Mesendoderm (in vitro differentiated cells): ENCODE measurements around the gene CHMP4B.
A peak's percentile ranks its signal among the peaks of the same experiment; 100 is the strongest.

Experiments
- DNase-seq: peaks from one replicate; pipeline ENCODE4 v3.0.0; 2013
- H2AK5ac ChIP-seq: 2 replicates; pipeline ENCODE4 v1.6.1; 2013; ENCODE audit warnings: low read length, inconsistent platforms
- H2BK120ac ChIP-seq: 2 replicates; pipeline ENCODE4 v1.6.1; 2013; ENCODE audit warnings: low read depth, mild to moderate bottlenecking, low read length, moderate library complexity, mixed read lengths
- H2BK15ac ChIP-seq: replicated peaks from 2 replicates; pipeline ENCODE4 v1.6.1; 2013; ENCODE audit warnings: low read depth, mild to moderate bottlenecking, moderate library complexity
- H2BK5ac ChIP-seq: 2 replicates; pipeline ENCODE4 v1.6.1; 2013; ENCODE audit warnings: low read length, inconsistent platforms
- H3K18ac ChIP-seq: 2 replicates; pipeline ENCODE4 v1.6.1; 2013; ENCODE audit warnings: mild to moderate bottlenecking, low read length, mixed read lengths
- H3K23ac ChIP-seq: one replicate; pipeline ENCODE4 v1.6.1; 2013; ENCODE audit warnings: low read length
- H3K27ac ChIP-seq: 2 replicates; pipeline ENCODE4 v1.5.1; 2013; ENCODE audit warnings: low read depth, mild to moderate bottlenecking, inconsistent platforms, low read length, moderate library complexity
- H3K27me3 ChIP-seq: 2 replicates; pipeline ENCODE4 v1.6.1; 2013; ENCODE audit warnings: low read length, control low read depth, mild to moderate bottlenecking, inconsistent platforms; ENCODE audit not compliant: insufficient read depth, poor library complexity
- H3K36me3 ChIP-seq: 2 replicates; pipeline ENCODE4 v1.6.1; 2013; ENCODE audit warnings: low read length, inconsistent platforms; ENCODE audit not compliant: control insufficient read depth, insufficient read depth
- H3K4ac ChIP-seq: one replicate; pipeline ENCODE4 v1.6.1; 2013; ENCODE audit warnings: low read depth, mild to moderate bottlenecking, low read length, moderate library complexity
- H3K4me1 ChIP-seq: 2 replicates; pipeline ENCODE4 v1.6.1; 2013; ENCODE audit warnings: low read depth, low read length, inconsistent platforms; ENCODE audit not compliant: control insufficient read depth
- H3K4me2 ChIP-seq: 2 replicates; pipeline ENCODE4 v1.6.1; 2013; ENCODE audit warnings: low read length
- H3K4me3 ChIP-seq: 2 replicates; pipeline ENCODE4 v1.5.1; 2013; ENCODE audit warnings: mild to moderate bottlenecking, low read length
- H3K56ac ChIP-seq: one replicate; pipeline ENCODE4 v1.6.1; 2013; ENCODE audit warnings: low read length
- H3K79me1 ChIP-seq: 2 replicates; pipeline ENCODE4 v1.6.1; 2013; ENCODE audit warnings: low read length, inconsistent platforms
- H3K79me2 ChIP-seq: 2 replicates; pipeline ENCODE4 v1.6.1; 2013; ENCODE audit warnings: mild to moderate bottlenecking, low read length; ENCODE audit not compliant: control insufficient read depth, insufficient read depth
- H3K9ac ChIP-seq: 2 replicates; pipeline ENCODE4 v1.6.1; 2013; ENCODE audit warnings: low read length, inconsistent platforms
- H4K5ac ChIP-seq: one replicate; pipeline ENCODE4 v1.6.1; 2013; ENCODE audit warnings: low read length
- H4K8ac ChIP-seq: one replicate; pipeline ENCODE4 v1.6.1; 2013; ENCODE audit warnings: low read depth, mild to moderate bottlenecking, control low read depth, low read length, moderate library complexity
- WGBS: extraction: QIAGEN DNeasy Blood & Tissue Kit; methylation state at CpG from one replicate; pipeline ENCODE4 v1.1.7; 2013; ENCODE audit warnings: low lambda C conversion rate, missing lambda C conversion rate; ENCODE audit not compliant: insufficient coverage; ENCODE audit errors: extremely low coverage; 5-methylcytosine and 5-hydroxymethylcytosine counted together

CHMP4B gene

GRCh38 chr20:33862709-33863403 lies 51.7 kb downstream of the CHMP4B start:
- no CpG with 5 or more reads among the region's 32 CpGs for WGBS
- no peaks in the 10 kb centered on the region for H3K4me1 ChIP-seq

GRCh38 chr20:33863440-33864323 lies 52.5 kb downstream of the CHMP4B start:
- Histone ChIP-seq H3K4ac (no peak overlapping the region), H3K9ac (no peak overlapping the region), H2BK15ac (no peak overlapping the region), H3K56ac (peak overlapping the region; percentile 83), H3K23ac (no peak overlapping the region), H3K4me1 (no peaks in the 10 kb centered on the region), H4K8ac (no peak overlapping the region), H3K4me2 (no peak overlapping the region), H3K79me1 (no peaks in the 10 kb centered on the region), H3K79me2 (no peaks in the 10 kb centered on the region), H3K27ac (no peak overlapping the region), H4K5ac (no peak overlapping the region), H3K27me3 (no peaks in the 10 kb centered on the region), H3K18ac (no peak overlapping the region), H2BK120ac (no peak overlapping the region), H2BK5ac (no peak overlapping the region), H3K36me3 (no peaks in the 10 kb centered on the region), H2AK5ac (no peak overlapping the region), H3K4me3 (no peak overlapping the region)
- DNase-seq = no peak
- WGBS = no CpG with 5 or more reads among the region's 7 CpGs

More at GRCh38 chr20:33862709-33863403, 51.7 kb downstream of the CHMP4B start:
- no peak overlapping the region for H3K27ac ChIP-seq
- H3K4me3 ChIP-seq = no peak overlapping the region
- H2BK5ac ChIP-seq = no peak overlapping the region
- no peak overlapping the region for H2AK5ac ChIP-seq
- no peak overlapping the region for H2BK120ac ChIP-seq
- no peak overlapping the region for H4K8ac ChIP-seq
- H3K27me3 ChIP-seq = no peaks in the 10 kb centered on the region
- peak overlapping the region; percentile 25 for H3K9ac ChIP-seq
- no peaks in the 10 kb centered on the region for H3K79me1 ChIP-seq
- peak; percentile 94 for DNase-seq
- no peak overlapping the region for H3K4ac ChIP-seq
- H2BK15ac ChIP-seq = no peak overlapping the region
- peak overlapping the region; percentile 10 for H3K4me2 ChIP-seq
- H3K23ac ChIP-seq = no peak overlapping the region
- no peaks in the 10 kb centered on the region for H3K79me2 ChIP-seq
- no peak overlapping the region for H3K18ac ChIP-seq
- H3K36me3 ChIP-seq = no peaks in the 10 kb centered on the region
- H4K5ac ChIP-seq = no peak overlapping the region
- H3K56ac ChIP-seq = peak overlapping the region; percentile 83

GRCh38 chr20:33864324-33864963 lies 53.3 kb downstream of the CHMP4B start:
- Histone ChIP-seq H2BK120ac (no peak overlapping the region), H3K79me1 (no peaks in the 10 kb centered on the region)
- WGBS = no CpG with 5 or more reads among the region's 15 CpGs

GRCh38 chr20:33865761-33866370 lies 54.7 kb downstream of the CHMP4B start:
- H3K23ac ChIP-seq = no peak overlapping the region
- H2BK15ac ChIP-seq = no peak overlapping the region
- DNase-seq = no peak
- WGBS = no CpG with 5 or more reads among the region's 13 CpGs
- H3K4me3 ChIP-seq = no peak overlapping the region
- H3K27me3 ChIP-seq = no peaks in the 10 kb centered on the region
- H3K18ac ChIP-seq = no peak overlapping the region
- H3K79me2 ChIP-seq = no peaks in the 10 kb centered on the region
- no peak overlapping the region for H4K8ac ChIP-seq
- no peak overlapping the region for H2BK5ac ChIP-seq
- no peak overlapping the region for H3K56ac ChIP-seq
- H3K9ac ChIP-seq = no peak overlapping the region
- no peak overlapping the region for H2AK5ac ChIP-seq
- H3K36me3 ChIP-seq = no peaks in the 10 kb centered on the region
- H3K79me1 ChIP-seq = no peaks in the 10 kb centered on the region
- no peak overlapping the region for H3K27ac ChIP-seq
- no peak overlapping the region for H4K5ac ChIP-seq
- no peak overlapping the region for H2BK120ac ChIP-seq
- no peak overlapping the region for H3K4me2 ChIP-seq
- no peak overlapping the region for H3K4ac ChIP-seq
- H3K4me1 ChIP-seq = no peaks in the 10 kb centered on the region

More at GRCh38 chr20:33864324-33864963, 53.3 kb downstream of the CHMP4B start:
- no peak overlapping the region for H2AK5ac ChIP-seq
- no peak overlapping the region for H3K9ac ChIP-seq
- no peak overlapping the region for H2BK15ac ChIP-seq
- no peak overlapping the region for H3K56ac ChIP-seq
- H4K8ac ChIP-seq = no peak overlapping the region
- H3K79me2 ChIP-seq = no peaks in the 10 kb centered on the region
- no peak overlapping the region for H3K23ac ChIP-seq
- no peak for DNase-seq
- H3K36me3 ChIP-seq = no peaks in the 10 kb centered on the region
- H4K5ac ChIP-seq = no peak overlapping the region
- H3K18ac ChIP-seq = no peak overlapping the region
- H3K4me1 ChIP-seq = no peaks in the 10 kb centered on the region
- H3K27ac ChIP-seq = no peak overlapping the region
- H2BK5ac ChIP-seq = no peak overlapping the region
- H3K4me3 ChIP-seq = no peak overlapping the region
- no peaks in the 10 kb centered on the region for H3K27me3 ChIP-seq
- no peak overlapping the region for H3K4me2 ChIP-seq
- H3K4ac ChIP-seq = no peak overlapping the region

GRCh38 chr20:33866398-33867100 lies 55.4 kb downstream of the CHMP4B start:
- H3K4ac ChIP-seq = no peak overlapping the region
- no peak overlapping the region for H2BK5ac ChIP-seq
- H3K18ac ChIP-seq = no peak overlapping the region
- no peak overlapping the region for H2AK5ac ChIP-seq
- H3K23ac ChIP-seq = no peak overlapping the region
- no peaks in the 10 kb centered on the region for H3K4me1 ChIP-seq
- H3K79me1 ChIP-seq = no peaks in the 10 kb centered on the region
- H2BK120ac ChIP-seq = no peak overlapping the region
- no peaks in the 10 kb centered on the region for H3K36me3 ChIP-seq
- H3K79me2 ChIP-seq = no peaks in the 10 kb centered on the region
- WGBS = no CpG with 5 or more reads among the region's 11 CpGs
- DNase-seq = peak; percentile 35
- no peak overlapping the region for H4K8ac ChIP-seq
- no peaks in the 10 kb centered on the region for H3K27me3 ChIP-seq
- H3K27ac ChIP-seq = no peak overlapping the region
- H3K4me3 ChIP-seq = no peak overlapping the region
- H3K4me2 ChIP-seq = no peak overlapping the region
- H3K56ac ChIP-seq = no peak overlapping the region
- H2BK15ac ChIP-seq = no peak overlapping the region
- no peak overlapping the region for H4K5ac ChIP-seq
- H3K9ac ChIP-seq = no peak overlapping the region
